Measurements from ENCODE around the gene INTS1. TPM values are rescaled to one million over a fixed set of nuclear protein-coding genes. Genes with fewer than 3 reads are reported as not detected.
A peak's percentile ranks its signal among the peaks of the same experiment; 100 is the strongest.

The INTS1 gene
- total and polyA plus RNA-seq, 10 of the 15 experiments (the other 5 are each of a cell fraction or from before 2014, with no cell fraction given), result 0.52 to 89.0 (median 15.1) TPM

GRCh38 chr7:1503816-1504775, at the start of gene INTS1 (continued):
- TF ChIP-seq RBBP5 (conservative IDR thresholded peaks at IDR 0.05), result no peak
- no peak for TF ChIP-seq BMI1 (IDR thresholded peaks at IDR 0.05; ENCODE audit: borderline replicate concordance)
- peak; percentile 98 for TF ChIP-seq GABPA (IDR thresholded peaks at IDR 0.05; ENCODE audit: low read depth)
- TF ChIP-seq RUNX3 (IDR thresholded peaks at IDR 0.05; ENCODE audit: low read length), result peak; percentile 52
- TF ChIP-seq PAX8 (IDR thresholded peaks at IDR 0.05), result no peak
- TF ChIP-seq RCOR1 (conservative IDR thresholded peaks at IDR 0.05; ENCODE audit: low read depth, low read length), result 0 out of 2 replicates have a peak, but pooled peaks have one; percentile 37
- TF ChIP-seq CREB1 (IDR thresholded peaks at IDR 0.05; ENCODE audit: low read depth), result peak; percentile 66; the same call in 1 of the 2 replicates
- no peak for TF ChIP-seq MYC (IDR thresholded peaks at IDR 0.05; ENCODE audit: insufficient read depth, insufficient read length, insufficient replicate concordance, low read length, severe bottlenecking)
- TF ChIP-seq SMAD5 (IDR thresholded peaks at IDR 0.05; ENCODE audit: low read depth), result no peak
- TF ChIP-seq BCL11A (IDR thresholded peaks at IDR 0.05; ENCODE audit: low read depth, low read length), result no peak
- TF ChIP-seq FOXK2 (IDR thresholded peaks at IDR 0.05), result peak; percentile 89
- peak; percentile 95 for TF ChIP-seq LARP7 (IDR thresholded peaks at IDR 0.05)
- no peak for TF ChIP-seq ATF7 (IDR thresholded peaks at IDR 0.05; ENCODE audit: low read depth)
- peak; percentile 53; the same call in 1 of the 2 replicates for TF ChIP-seq MTA2 (IDR thresholded peaks at IDR 0.05; ENCODE audit: low read depth)
- no peak for TF ChIP-seq JUNB (IDR thresholded peaks at IDR 0.05)
- TF ChIP-seq IKZF1 (conservative IDR thresholded peaks at IDR 0.05), result peak; percentile 99
- TF ChIP-seq ZNF24 (IDR thresholded peaks at IDR 0.05), result peak; percentile 68; the same call in 1 of the 2 replicates
- TF ChIP-seq CBFB (IDR thresholded peaks at IDR 0.05; ENCODE audit: low read depth), result no peak
- TF ChIP-seq SREBF1 (IDR thresholded peaks at IDR 0.05; ENCODE audit: low read length), result peak; percentile 55; the same call in 1 of the 2 replicates
- TF ChIP-seq NFXL1 (IDR thresholded peaks at IDR 0.05; ENCODE audit: borderline replicate concordance), result no peak
- 0 out of 2 replicates have a peak, but pooled peaks have one; percentile 81 for TF ChIP-seq TARDBP (IDR thresholded peaks at IDR 0.05; ENCODE audit: borderline replicate concordance)
- TF ChIP-seq, protein P1, sequence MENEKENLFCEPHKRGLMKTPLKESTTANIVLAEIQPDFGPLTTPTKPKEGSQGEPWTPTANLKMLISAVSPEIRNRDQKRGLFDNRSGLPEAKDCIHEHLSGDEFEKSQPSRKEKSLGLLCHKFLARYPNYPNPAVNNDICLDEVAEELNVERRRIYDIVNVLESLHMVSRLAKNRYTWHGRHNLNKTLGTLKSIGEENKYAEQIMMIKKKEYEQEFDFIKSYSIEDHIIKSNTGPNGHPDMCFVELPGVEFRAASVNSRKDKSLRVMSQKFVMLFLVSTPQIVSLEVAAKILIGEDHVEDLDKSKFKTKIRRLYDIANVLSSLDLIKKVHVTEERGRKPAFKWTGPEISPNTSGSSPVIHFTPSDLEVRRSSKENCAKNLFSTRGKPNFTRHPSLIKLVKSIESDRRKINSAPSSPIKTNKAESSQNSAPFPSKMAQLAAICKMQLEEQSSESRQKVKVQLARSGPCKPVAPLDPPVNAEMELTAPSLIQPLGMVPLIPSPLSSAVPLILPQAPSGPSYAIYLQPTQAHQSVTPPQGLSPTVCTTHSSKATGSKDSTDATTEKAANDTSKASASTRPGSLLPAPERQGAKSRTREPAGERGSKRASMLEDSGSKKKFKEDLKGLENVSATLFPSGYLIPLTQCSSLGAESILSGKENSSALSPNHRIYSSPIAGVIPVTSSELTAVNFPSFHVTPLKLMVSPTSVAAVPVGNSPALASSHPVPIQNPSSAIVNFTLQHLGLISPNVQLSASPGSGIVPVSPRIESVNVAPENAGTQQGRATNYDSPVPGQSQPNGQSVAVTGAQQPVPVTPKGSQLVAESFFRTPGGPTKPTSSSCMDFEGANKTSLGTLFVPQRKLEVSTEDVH (IDR thresholded peaks at IDR 0.05; ENCODE audit: low read depth, partially characterized antibody), result peak; percentile 83
- TF ChIP-seq FOS (IDR thresholded peaks at IDR 0.05; ENCODE audit: borderline replicate concordance, extremely low read depth, insufficient read length), result no peak
- peak; percentile 95 for TF ChIP-seq TAF1 (IDR thresholded peaks at IDR 0.05; ENCODE audit: borderline replicate concordance, low read depth, low read length)
- peak; percentile 92 for TF ChIP-seq ZNF592 (IDR thresholded peaks at IDR 0.05)

Data from GM12878 (cell line).